IMR-90 (cell line): Measurements from ENCODE around the gene RRP1B. TPM values are rescaled to one million over a fixed set of nuclear protein-coding genes. Genes with fewer than 3 reads are reported as not detected.

Experiments
- ATAC-seq: fragments of 200-7000 bp; cut with Tn5 transposase; 2 replicates; pipeline ENCODE4 v1.9.1; 2020; ENCODE audit warnings: low read depth, mild to moderate bottlenecking, moderate library complexity
- BruUV-seq: library from RNA; stranded (reverse); fragments of 400-500 nt; replicated peaks from 2 replicates; lab custom pipeline; 2021; lab: Mats Ljungman, UMichigan
- CTCF ChIA-PET: fragments of 300-600 bp; formaldehyde crosslinking; extraction: SDS; loops from one replicate; lab custom pipeline; 2021; ENCODE audit warnings: antibody characterized with exemption; lab: Yijun Ruan, JAX
- POLR2A ChIA-PET: fragments of 300-600 bp; sonication (Branson Sonifier 250); formaldehyde crosslinking; loops from one replicate; lab custom pipeline; 2022; ENCODE audit warnings: antibody characterized with exemption; ENCODE audit not compliant: unreplicated experiment; lab: Charles Lee
- DNase-seq: peaks from one replicate; pipeline ENCODE4 v3.0.0; 2013
- H2AFZ ChIP-seq: replicated peaks from 2 replicates; pipeline ENCODE3; 2013; ENCODE audit warnings: low read length, mild to moderate bottlenecking; ENCODE audit not compliant: poor library complexity
- H2AK5ac ChIP-seq: 2 replicates; pipeline ENCODE4 v1.6.1; 2013; ENCODE audit warnings: low read depth, low read length, inconsistent platforms
- H2AK9ac ChIP-seq: replicated peaks from 2 replicates; pipeline ENCODE3; 2013; ENCODE audit warnings: mild to moderate bottlenecking, low read depth, low read length, moderate library complexity; ENCODE audit not compliant: poor library complexity
- H2BK120ac ChIP-seq: 2 replicates; pipeline ENCODE4 v1.6.1; 2013; ENCODE audit warnings: low read depth, low read length, inconsistent platforms
- H2BK15ac ChIP-seq: 3 replicates; pipeline ENCODE4 v1.6.1; 2013; ENCODE audit warnings: low read depth, low read length, inconsistent platforms
- H2BK20ac ChIP-seq: 2 replicates; pipeline ENCODE4 v1.6.1; 2013; ENCODE audit warnings: low read depth, mild to moderate bottlenecking, inconsistent platforms, low read length, moderate library complexity
- H2BK5ac ChIP-seq: 2 replicates; pipeline ENCODE4 v1.6.1; 2013; ENCODE audit warnings: mild to moderate bottlenecking, low read depth, low read length, inconsistent platforms; ENCODE audit not compliant: poor library complexity, severe bottlenecking
- H3K14ac ChIP-seq: replicated peaks from 2 replicates; pipeline ENCODE4 v1.6.1; 2013; ENCODE audit warnings: low read depth, low read length, inconsistent platforms
- H3K18ac ChIP-seq: 2 replicates; pipeline ENCODE4 v1.6.1; 2013; ENCODE audit warnings: low read depth, low read length, control low read depth
- H3K23ac ChIP-seq: 2 replicates; pipeline ENCODE4 v1.6.1; 2013; ENCODE audit warnings: low read depth, low read length, inconsistent platforms
- H3K27ac ChIP-seq: 2 replicates; pipeline ENCODE4 v1.5.1; 2013; ENCODE audit warnings: mild to moderate bottlenecking, control low read depth, low read length; ENCODE audit not compliant: insufficient read depth
- H3K27me3 ChIP-seq: 2 replicates; pipeline ENCODE4 v1.6.1; 2013; ENCODE audit warnings: low read length; ENCODE audit not compliant: control insufficient read depth, insufficient read depth
- H3K36me3 ChIP-seq: 2 replicates; pipeline ENCODE4 v1.6.1; 2013; ENCODE audit warnings: low read length, mixed read lengths; ENCODE audit not compliant: control insufficient read depth, insufficient read depth
- H3K4ac ChIP-seq: 2 replicates; pipeline ENCODE4 v1.6.1; 2013; ENCODE audit warnings: low read depth, low read length, inconsistent platforms
- H3K4me1 ChIP-seq: 2 replicates; pipeline ENCODE4 v1.6.1; 2013; ENCODE audit warnings: low read length, mixed read lengths; ENCODE audit not compliant: control insufficient read depth, insufficient read depth
- H3K4me2 ChIP-seq: 2 replicates; pipeline ENCODE4 v1.6.1; 2013; ENCODE audit warnings: low read depth, mild to moderate bottlenecking, control low read depth, low read length, moderate library complexity
- H3K4me3 ChIP-seq: 2 replicates; pipeline ENCODE4 v1.5.1; 2013; ENCODE audit warnings: low read depth, mild to moderate bottlenecking, control low read depth, low read length, moderate library complexity; ENCODE audit not compliant: insufficient read depth
- H3K56ac ChIP-seq: 2 replicates; pipeline ENCODE4 v1.6.1; 2013; ENCODE audit warnings: low read length, inconsistent platforms; ENCODE audit not compliant: insufficient read depth; ENCODE audit errors: extremely low read depth
- H3K79me1 ChIP-seq, 2 experiments: 2 replicates each; pipeline ENCODE4 v1.6.1; 2013; ENCODE audit warnings: low read length in 2 of 2, inconsistent platforms in 1 of 2, low read depth in 1 of 2
- H3K9ac ChIP-seq: 2 replicates; pipeline ENCODE4 v1.6.1; 2013; ENCODE audit warnings: low read depth, low read length, control low read depth
- H3K9me1 ChIP-seq: 2 replicates; pipeline ENCODE4 v1.6.1; 2013; ENCODE audit warnings: low read length, inconsistent platforms; ENCODE audit not compliant: insufficient read depth
- H3K9me3 ChIP-seq: 2 replicates; pipeline ENCODE4 v1.6.1; 2013; ENCODE audit warnings: low read length; ENCODE audit not compliant: control insufficient read depth, insufficient read depth
- H4K20me1 ChIP-seq: 2 replicates; pipeline ENCODE4 v1.6.1; 2013; ENCODE audit warnings: low read length, inconsistent platforms; ENCODE audit not compliant: insufficient read depth
- H4K5ac ChIP-seq: 2 replicates; pipeline ENCODE4 v1.6.1; 2013; ENCODE audit warnings: mild to moderate bottlenecking, low read depth, low read length, control low read depth
- H4K8ac ChIP-seq, 2 experiments: 2 replicates each; pipeline ENCODE4 v1.6.1; 2013; ENCODE audit warnings: low read depth in 2 of 2, low read length in 2 of 2, control low read depth in 1 of 2, inconsistent platforms in 1 of 2
- H4K91ac ChIP-seq: 2 replicates; pipeline ENCODE4 v1.6.1; 2013; ENCODE audit warnings: low read depth, low read length, inconsistent platforms; ENCODE audit not compliant: insufficient read depth
- BHLHE40 ChIP-seq: fragments of 150-350 bp; IDR thresholded peaks from 2 replicates; pipeline ENCODE4 v1.6.1; 2016; ENCODE audit warnings: mild to moderate bottlenecking, low read depth, low read length
- MAFK ChIP-seq: IDR thresholded peaks from 2 replicates; pipeline ENCODE4 v1.6.1; 2012; ENCODE audit warnings: low read depth, low read length, improper control_type of control experiment
- MAZ ChIP-seq: IDR thresholded peaks from 2 replicates; pipeline ENCODE4 v1.6.1; 2012; ENCODE audit warnings: low read depth, mild to moderate bottlenecking, low read length, improper control_type of control experiment, moderate library complexity, borderline replicate concordance
- MXI1 ChIP-seq: IDR thresholded peaks from 2 replicates; pipeline ENCODE4 v1.6.1; 2012; ENCODE audit warnings: low read depth, mild to moderate bottlenecking, low read length, moderate library complexity, borderline replicate concordance
- NFE2L2 ChIP-seq: fragments of 150-350 bp; IDR thresholded peaks from 2 replicates; pipeline ENCODE4 v1.6.1; 2016; ENCODE audit warnings: low read depth, mild to moderate bottlenecking, low read length
- POLR2A ChIP-seq: IDR thresholded peaks from 2 replicates; pipeline ENCODE4 v1.6.1; 2012; ENCODE audit warnings: mild to moderate bottlenecking, low read depth, low read length
- RAD21 ChIP-seq: IDR thresholded peaks from 2 replicates; pipeline ENCODE4 v1.6.1; 2012; ENCODE audit warnings: low read length, improper control_type of control experiment
- SMC3 ChIP-seq: fragments of 150-350 bp; IDR thresholded peaks from 2 replicates; pipeline ENCODE4 v1.6.1; 2016; ENCODE audit warnings: low read depth, mild to moderate bottlenecking, antibody characterized with exemption, low read length, moderate library complexity
- WGBS, 2 experiments: methylation state at CpG; one replicate each; pipeline versions ENCODE4 v1.1.5 to v1.1.7; 2013; ENCODE audit warnings: missing lambda C conversion rate in 2 of 2; ENCODE audit not compliant: insufficient read length in 1 of 2; ENCODE audit errors: extremely low coverage in 2 of 2; 5-methylcytosine and 5-hydroxymethylcytosine counted together
- dilution Hi-C: fragments of 300-500 bp; cut with HindIII; formaldehyde crosslinking; loops from one replicate; pipeline ENCODE4 v1.14.3; 2018; ENCODE audit warnings: low sequenced_read_pairs; ENCODE audit not compliant: unreplicated experiment
- in situ Hi-C: fragments of 300-500 bp; cut with MboI; formaldehyde crosslinking; loops from 3 replicates; pipeline ENCODE4 v1.14.3; 2019; ENCODE audit warnings: low sequenced_read_pairs, inconsistent platforms, mixed read lengths
- intact Hi-C: fragments of 100-400 bp; cut with micrococcal nuclease; formaldehyde crosslinking; loops from 2 replicates; pipeline ENCODE4 v1.10.0; 2022
- polyA plus RNA-seq, 3 experiments: library from polyadenylated mRNA; depleted of rRNA; stranded (reverse); fragments of >200 nt; gene quantifications; 2 replicates each; pipeline ENCODE4 v1.2.3, GENCODE V29; 2012; ENCODE audit warnings: low replicate concordance in 1 of 3
- total RNA-seq: library from RNA; depleted of rRNA; stranded (reverse); fragments of >200 nt; gene quantifications from 2 replicates; pipeline ENCODE4 v1.2.3, GENCODE V29; 2012
- TF ChIP-seq, protein P1 (sequence below): conservative IDR thresholded peaks from 2 replicates; pipeline ENCODE4 v1.5.1; 2012; ENCODE audit warnings: mild to moderate bottlenecking, low read depth, low read length, improper control_type of control experiment
- TF ChIP-seq, protein P2 (sequence below): fragments of 150-350 bp; IDR thresholded peaks from 2 replicates; pipeline ENCODE4 v1.6.1; 2017; ENCODE audit warnings: mild to moderate bottlenecking, antibody characterized with exemption, low read length, low read depth

The RRP1B gene
- total and polyA plus RNA-seq, 2 of the 4 experiments (the other 2 are of a cell fraction) = 11.1 to 16.1 TPM

DNA sequence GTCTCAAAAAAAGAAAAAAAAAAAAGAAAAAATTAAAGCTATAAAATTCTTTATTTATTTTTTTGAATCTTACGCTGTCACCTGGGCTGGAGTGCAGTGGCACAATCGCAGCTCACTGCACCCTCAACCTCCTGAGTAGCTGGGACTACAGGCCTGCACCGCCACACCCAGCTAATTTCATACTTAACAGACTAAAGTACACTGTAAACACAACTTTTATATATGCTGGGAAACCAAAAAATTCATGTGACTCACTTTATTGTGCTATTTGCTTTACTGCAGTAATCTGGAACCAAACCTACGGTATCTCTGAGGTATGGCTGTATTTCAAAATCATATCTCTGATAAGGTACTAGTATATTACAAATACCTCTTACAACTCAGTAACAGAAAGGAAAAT is 40.4 kb upstream of the RRP1B start:
- Histone ChIP-seq H3K4me3 (no peak overlapping the region), H3K9me3 (peaks cover 9% of the 10 kb centered on the region), H2BK120ac (no peak overlapping the region), H3K27me3 (no peaks in the 10 kb centered on the region; the same call in 1 of the 2 replicates), H3K23ac (no peak overlapping the region), H3K14ac (no peak overlapping the region), H4K8ac (no peak overlapping the region), H4K5ac (no peak overlapping the region), H3K4ac (no peak overlapping the region), H4K91ac (no peak overlapping the region), H3K9ac (no peak overlapping the region), H3K4me1 (peaks cover 4% of the 10 kb centered on the region), H4K20me1 (no peaks in the 10 kb centered on the region), H2BK15ac (no peak overlapping the region), H3K27ac (no peak overlapping the region), H3K18ac (no peak overlapping the region), H2AFZ (no peak overlapping the region), H2AK9ac (no peak overlapping the region), H2BK5ac (no peak overlapping the region), H3K56ac (no peak overlapping the region), H3K79me1 (no peaks in the 10 kb centered on the region), H3K4me2 (no peak overlapping the region), H3K9me1 (no peaks in the 10 kb centered on the region), H2BK20ac (no peak overlapping the region), H3K36me3 (no peaks in the 10 kb centered on the region), H2AK5ac (no peak overlapping the region)
- BruUV-seq = no TSS peak
- in situ Hi-C loops = no loop called here
- CTCF ChIA-PET = no interaction called here
- TF ChIP-seq NFE2L2 (no peak), MAZ (no peak), RAD21 (no peak), SMC3 (no peak), MXI1 (no peak), POLR2A (no peak), BHLHE40 (no peak), MAFK (no peak)
- TF ChIP-seq, protein P1, sequence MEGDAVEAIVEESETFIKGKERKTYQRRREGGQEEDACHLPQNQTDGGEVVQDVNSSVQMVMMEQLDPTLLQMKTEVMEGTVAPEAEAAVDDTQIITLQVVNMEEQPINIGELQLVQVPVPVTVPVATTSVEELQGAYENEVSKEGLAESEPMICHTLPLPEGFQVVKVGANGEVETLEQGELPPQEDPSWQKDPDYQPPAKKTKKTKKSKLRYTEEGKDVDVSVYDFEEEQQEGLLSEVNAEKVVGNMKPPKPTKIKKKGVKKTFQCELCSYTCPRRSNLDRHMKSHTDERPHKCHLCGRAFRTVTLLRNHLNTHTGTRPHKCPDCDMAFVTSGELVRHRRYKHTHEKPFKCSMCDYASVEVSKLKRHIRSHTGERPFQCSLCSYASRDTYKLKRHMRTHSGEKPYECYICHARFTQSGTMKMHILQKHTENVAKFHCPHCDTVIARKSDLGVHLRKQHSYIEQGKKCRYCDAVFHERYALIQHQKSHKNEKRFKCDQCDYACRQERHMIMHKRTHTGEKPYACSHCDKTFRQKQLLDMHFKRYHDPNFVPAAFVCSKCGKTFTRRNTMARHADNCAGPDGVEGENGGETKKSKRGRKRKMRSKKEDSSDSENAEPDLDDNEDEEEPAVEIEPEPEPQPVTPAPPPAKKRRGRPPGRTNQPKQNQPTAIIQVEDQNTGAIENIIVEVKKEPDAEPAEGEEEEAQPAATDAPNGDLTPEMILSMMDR = no peak
- TF ChIP-seq, protein P2, sequence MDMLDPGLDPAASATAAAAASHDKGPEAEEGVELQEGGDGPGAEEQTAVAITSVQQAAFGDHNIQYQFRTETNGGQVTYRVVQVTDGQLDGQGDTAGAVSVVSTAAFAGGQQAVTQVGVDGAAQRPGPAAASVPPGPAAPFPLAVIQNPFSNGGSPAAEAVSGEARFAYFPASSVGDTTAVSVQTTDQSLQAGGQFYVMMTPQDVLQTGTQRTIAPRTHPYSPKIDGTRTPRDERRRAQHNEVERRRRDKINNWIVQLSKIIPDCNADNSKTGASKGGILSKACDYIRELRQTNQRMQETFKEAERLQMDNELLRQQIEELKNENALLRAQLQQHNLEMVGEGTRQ = no peak
- ATAC-seq (no peak), DNase-seq (no peak)
- POLR2A ChIA-PET = no interaction called here
- WGBS, 2 experiments = no CpG with 5 or more reads among the region's 4 CpGs
- intact Hi-C loops = no loop called here
- dilution Hi-C loops = no loop called here
